Spleen (tissue), 7 donors: Measurements from ENCODE around the gene CENPS.

Experiments used
- CTCF ChIP-seq, 11 experiments: fragments of 200-600 bp in 7 of 11; fragments of 450-650 bp in 4 of 11; sonication (generic) in 4 of 11; IDR thresholded peaks in 8 of 11; conservative IDR thresholded peaks in 3 of 11; 1 replicate in 7 of 11; 2 replicates in 4 of 11; pipeline versions ENCODE4 v1.4.0 to v1.8.0; 2016 to 2021; ENCODE audit warnings: antibody characterized with exemption in 11 of 11, inconsistent platforms in 4 of 11, mild to moderate bottlenecking in 1 of 11
- POLR2A ChIP-seq, 3 donors: fragments of 450-650 bp; IDR thresholded peaks; one replicate each; pipeline ENCODE4 v1.5.1; 2017; ENCODE audit warnings: antibody characterized with exemption in 3 of 3, mild to moderate bottlenecking in 1 of 3
- POLR2AphosphoS5 ChIP-seq, 3 donors: sonication (generic); formaldehyde crosslinking; IDR thresholded peaks; one replicate each; pipeline ENCODE4 v1.5.1; 2017; ENCODE audit warnings: antibody characterized with exemption in 3 of 3
- donor health status: DM: no; HTN: no; CAD: no; lungs with moderate emphysema.
- donor health status: DM: no; HTN: no; CAD: no.
- donor health status: DM: no; HTN: no; CAD: no.

GRCh38 chr1:10388387-10388715, 41.9 kb upstream of the CENPS start:
- TF ChIP-seq CTCF (IDR thresholded peaks at IDR 0.05 in 8 of 11, conservative IDR thresholded peaks at IDR 0.05 in 3 of 11) (no peak), POLR2AphosphoS5 (IDR thresholded peaks at IDR 0.05) (no peak), POLR2A (IDR thresholded peaks at IDR 0.05) (no peak)
